ENCODE measurements around the gene KRT83. TPM values are rescaled to one million over a fixed set of nuclear protein-coding genes. Genes with fewer than 3 reads are reported as not detected.

The KRT83 gene
- total RNA-seq, 1 experiment from 2014 or later, result not detected

GRCh38 chr12:52270541-52271070 lies 50.6 kb downstream of the KRT83 start:
- no peak overlapping the region for H3K4ac ChIP-seq (ENCODE audit: low read depth, low read length)
- no peak overlapping the region for H2BK5ac ChIP-seq (ENCODE audit: insufficient read length, low read length)
- H3K9me3 ChIP-seq (ENCODE audit: control insufficient read depth, low read depth, low read length), result no peaks in the 10 kb centered on the region
- no peak overlapping the region for H4K91ac ChIP-seq (ENCODE audit: insufficient read length, low read depth, low read length)
- H3K79me2 ChIP-seq (ENCODE audit: insufficient read depth, low read length), result no peaks in the 10 kb centered on the region
- WGBS (ENCODE audit: extremely low coverage, insufficient read length, low lambda C conversion rate), result no CpG with 5 or more reads among the region's 6 CpGs
- H2BK15ac ChIP-seq (ENCODE audit: low read depth, low read length), result no peak overlapping the region
- H3K23ac ChIP-seq (ENCODE audit: insufficient read length, low read depth, low read length), result no peak overlapping the region
- H3K79me1 ChIP-seq (ENCODE audit: insufficient read depth, low read depth, low read length, poor library complexity, severe bottlenecking), result no peaks in the 10 kb centered on the region
- H3K9me3 Mint-ChIP-seq, result no peaks in the 10 kb centered on the region
- peaks cover 33% of the 10 kb centered on the region for H3K27me3 Mint-ChIP-seq (ENCODE audit: low read depth)
- no peak overlapping the region for H2BK120ac ChIP-seq (ENCODE audit: low read depth, low read length, poor library complexity, severe bottlenecking)
- H3K9ac ChIP-seq (ENCODE audit: extremely low read depth, insufficient read length, low read length), result no peak overlapping the region
- H3K56ac ChIP-seq (ENCODE audit: insufficient read length, low read depth, low read length), result no peak overlapping the region
- TF ChIP-seq CTCF (conservative IDR thresholded peaks at IDR 0.05), result no peak
- H3T11ph ChIP-seq (ENCODE audit: low read length), result no peak overlapping the region
- H2AK5ac ChIP-seq (ENCODE audit: insufficient read length, low read length), result no peak overlapping the region
- H3K4me1 ChIP-seq (ENCODE audit: insufficient read depth, low read length), result no peaks in the 10 kb centered on the region
- no peak overlapping the region for H4K5ac ChIP-seq (ENCODE audit: insufficient read length, low read depth, low read length)
- H4K20me1 ChIP-seq (ENCODE audit: control insufficient read depth, insufficient read depth, insufficient read length), result no peaks in the 10 kb centered on the region
- no peak overlapping the region for H3K4me3 Mint-ChIP-seq
- no peak overlapping the region for H2BK12ac ChIP-seq (ENCODE audit: insufficient read length, low read depth, low read length)
- no peak overlapping the region for H3K18ac ChIP-seq (ENCODE audit: insufficient read length, low read depth, low read length)
- no peaks in the 10 kb centered on the region for H3K23me2 ChIP-seq (ENCODE audit: insufficient read length, low read depth, low read length, poor library complexity, severe bottlenecking)
- H3K14ac ChIP-seq (ENCODE audit: insufficient read depth, low read length), result no peak overlapping the region; the same call in 1 of the 2 replicates
- H3K4me1 Mint-ChIP-seq, result peaks cover 0 to 2% of the 10 kb centered on the region in 2 experiments
- H3K4me2 ChIP-seq (ENCODE audit: insufficient read depth, insufficient read length, low read length), result no peak overlapping the region
- no peak overlapping the region for H2AFZ ChIP-seq (ENCODE audit: low read length)
- no peak overlapping the region for H3K27ac Mint-ChIP-seq
- no peak for DNase-seq
- no peak overlapping the region for H2BK20ac ChIP-seq (ENCODE audit: low read depth, low read length, poor library complexity, severe bottlenecking)
- no peak overlapping the region for H3K27ac ChIP-seq (ENCODE audit: insufficient read length, low read depth, low read length)
- H3K27me3 ChIP-seq (ENCODE audit: insufficient read depth, low read length), result no peaks in the 10 kb centered on the region; the same call in 1 of the 2 replicates
- H4K8ac ChIP-seq (replicated peaks; ENCODE audit: insufficient read length, low read depth, low read length), result no peak overlapping the region
- H3K36me3 Mint-ChIP-seq (ENCODE audit: insufficient read depth in 1 of 3, low read depth in 3 of 3), result no peaks in the 10 kb centered on the region
